K562 (cell line): Measurements from ENCODE around the gene MAP3K20. TPM values are rescaled to one million over a fixed set of nuclear protein-coding genes. Genes with fewer than 3 reads are reported as not detected.

Source experiments
- BCOR ChIP-seq: fragments of 450-650 bp; IDR thresholded peaks from 2 replicates; pipeline ENCODE4 v1.6.1; 2016
- BRCA1 ChIP-seq, 2 experiments: fragments of 450-650 bp in 1 of 2; sonication (generic) in 1 of 2; formaldehyde crosslinking in 1 of 2; IDR thresholded peaks; 2 replicates each; pipeline versions ENCODE4 v1.5.0 to v1.6.1; 2017 to 2020; ENCODE audit warnings: mild to moderate bottlenecking in 1 of 2, missing genetic modification reagents in 1 of 2
- DPF2 ChIP-seq: fragments of 450-650 bp; IDR thresholded peaks from 2 replicates; pipeline ENCODE4 v1.6.1; 2016
- EHMT2 ChIP-seq: fragments of 450-650 bp; IDR thresholded peaks from 2 replicates; pipeline ENCODE4 v1.6.1; 2018; ENCODE audit warnings: antibody characterized with exemption
- HNRNPL ChIP-seq: fragments of 200-400 bp; formaldehyde crosslinking; IDR thresholded peaks from 2 replicates; pipeline ENCODE4 v1.6.1; 2017; ENCODE audit warnings: low read depth, mild to moderate bottlenecking, low read length
- JUND ChIP-seq, 2 experiments: IDR thresholded peaks; 2 replicates in 1 of 2; 3 replicates in 1 of 2; pipeline ENCODE4 v1.6.1; 2011; ENCODE audit warnings: borderline replicate concordance in 2 of 2, low read depth in 2 of 2, low read length in 2 of 2, improper control_type of control experiment in 1 of 2, missing biosample characterization in 1 of 2, missing genetic modification characterization in 1 of 2, missing genetic modification reagents in 1 of 2
- MAX ChIP-seq: sonication (generic); formaldehyde crosslinking; IDR thresholded peaks from 2 replicates; pipeline ENCODE4 v1.9.0; 2022; ENCODE audit warnings: mild to moderate bottlenecking, missing genetic modification reagents
- NFXL1 ChIP-seq: fragments of 450-650 bp; formaldehyde crosslinking; IDR thresholded peaks from 2 replicates; pipeline ENCODE4 v1.4.0; 2021; ENCODE audit warnings: mild to moderate bottlenecking
- PURB ChIP-seq: sonication (generic); formaldehyde crosslinking; IDR thresholded peaks from 2 replicates; pipeline ENCODE4 v1.9.0; 2021; ENCODE audit warnings: low read depth, mild to moderate bottlenecking, missing genetic modification reagents
- SFPQ ChIP-seq: fragments of 200-400 bp; formaldehyde crosslinking; IDR thresholded peaks from 2 replicates; pipeline ENCODE4 v1.6.1; 2017; ENCODE audit warnings: mild to moderate bottlenecking, low read depth, low read length, moderate library complexity
- SMAD2 ChIP-seq: fragments of 150-350 bp; IDR thresholded peaks from 2 replicates; pipeline ENCODE4 v1.6.1; 2014; ENCODE audit warnings: low read depth, mild to moderate bottlenecking, low read length
- TRIM24 ChIP-seq, 2 experiments: fragments of 450-650 bp; IDR thresholded peaks; 2 replicates each; pipeline ENCODE4 v1.6.1; 2016
- ZFP30 ChIP-seq: fragments of 250-450 bp; sonication (Bioruptor Pico); IDR thresholded peaks from 2 replicates; pipeline ENCODE4 v1.8.0; 2022; ENCODE audit warnings: moderate library complexity, mild to moderate bottlenecking, inconsistent platforms, borderline replicate concordance
- ZFP36 ChIP-seq: fragments of 150-350 bp; IDR thresholded peaks from 2 replicates; pipeline ENCODE4 v1.6.1; 2018; ENCODE audit warnings: low read length, low read depth; ENCODE audit not compliant: partially characterized antibody
- ZNF212 ChIP-seq: fragments of 450-650 bp; formaldehyde crosslinking; IDR thresholded peaks from 2 replicates; pipeline ENCODE4 v1.4.0; 2020; ENCODE audit warnings: mild to moderate bottlenecking
- ZNF239 ChIP-seq: fragments of 250-450 bp; sonication (Bioruptor Pico); IDR thresholded peaks from 2 replicates; pipeline ENCODE4 v1.4.0; 2020; ENCODE audit warnings: mild to moderate bottlenecking
- ZNF274 ChIP-seq: IDR thresholded peaks from 2 replicates; pipeline ENCODE4 v1.6.1; 2011; ENCODE audit warnings: low read depth, mild to moderate bottlenecking, low read length, moderate library complexity, borderline replicate concordance
- ZNF445 ChIP-seq: fragments of 250-450 bp; sonication (Bioruptor Pico); IDR thresholded peaks from 2 replicates; pipeline ENCODE4 v1.4.0; 2020; ENCODE audit warnings: low read depth, mild to moderate bottlenecking, moderate library complexity
- polyA plus RNA-seq, 8 experiments: library from polyadenylated mRNA; depleted of rRNA in 4 of 8; stranded (reverse) in 5 of 8; unstranded in 3 of 8; fragments of >200 nt; fragmentation: Nextera tagmentation in 2 of 8; fragmentation: Illumina TruSeq in 1 of 8; extraction: Ambion mirVana in 2 of 8; extraction: Trizol in 1 of 8; gene quantifications; 2 replicates each; pipeline versions ENCODE4 v1.2.1 to v1.2.3, GENCODE V29; 2011 to 2014; ENCODE audit warnings: inconsistent platforms in 1 of 8, missing spikeins in 1 of 8
- total RNA-seq, 7 experiments: library from RNA; depleted of rRNA in 6 of 7; stranded (reverse); fragments of >200 nt in 6 of 7; fragmentation: Illumina TruSeq in 2 of 7; extraction: Trizol in 2 of 7; gene quantifications; 2 replicates each; pipeline versions ENCODE4 v1.2.1 to v1.2.3, GENCODE V29; 2011 to 2021; ENCODE audit warnings: low replicate concordance in 1 of 7
- TF ChIP-seq, protein P1 (sequence below): IDR thresholded peaks from 2 replicates; pipeline ENCODE4 v1.6.1; 2012; ENCODE audit warnings: low read depth, low read length, improper control_type of control experiment, borderline replicate concordance
- TF ChIP-seq, protein P2 (sequence below), 2 experiments: fragments of 200-800 bp in 1 of 2; sonication (Bioruptor generic) in 1 of 2; sonication (generic) in 1 of 2; formaldehyde crosslinking in 1 of 2; IDR thresholded peaks in 1 of 2; conservative IDR thresholded peaks in 1 of 2; 2 replicates each; pipeline versions ENCODE4 v1.5.0 to v1.6.1; 2016 to 2020; ENCODE audit warnings: missing compliant biosample characterization in 1 of 2, missing genetic modification characterization in 1 of 2, missing genetic modification reagents in 1 of 2

Gene MAP3K20
- total and polyA plus RNA-seq, 9 of the 15 experiments (the other 6 are each of a cell fraction or from before 2014, with no cell fraction given): 9.8 to 34.2 (median 27.3) TPM

DNA sequence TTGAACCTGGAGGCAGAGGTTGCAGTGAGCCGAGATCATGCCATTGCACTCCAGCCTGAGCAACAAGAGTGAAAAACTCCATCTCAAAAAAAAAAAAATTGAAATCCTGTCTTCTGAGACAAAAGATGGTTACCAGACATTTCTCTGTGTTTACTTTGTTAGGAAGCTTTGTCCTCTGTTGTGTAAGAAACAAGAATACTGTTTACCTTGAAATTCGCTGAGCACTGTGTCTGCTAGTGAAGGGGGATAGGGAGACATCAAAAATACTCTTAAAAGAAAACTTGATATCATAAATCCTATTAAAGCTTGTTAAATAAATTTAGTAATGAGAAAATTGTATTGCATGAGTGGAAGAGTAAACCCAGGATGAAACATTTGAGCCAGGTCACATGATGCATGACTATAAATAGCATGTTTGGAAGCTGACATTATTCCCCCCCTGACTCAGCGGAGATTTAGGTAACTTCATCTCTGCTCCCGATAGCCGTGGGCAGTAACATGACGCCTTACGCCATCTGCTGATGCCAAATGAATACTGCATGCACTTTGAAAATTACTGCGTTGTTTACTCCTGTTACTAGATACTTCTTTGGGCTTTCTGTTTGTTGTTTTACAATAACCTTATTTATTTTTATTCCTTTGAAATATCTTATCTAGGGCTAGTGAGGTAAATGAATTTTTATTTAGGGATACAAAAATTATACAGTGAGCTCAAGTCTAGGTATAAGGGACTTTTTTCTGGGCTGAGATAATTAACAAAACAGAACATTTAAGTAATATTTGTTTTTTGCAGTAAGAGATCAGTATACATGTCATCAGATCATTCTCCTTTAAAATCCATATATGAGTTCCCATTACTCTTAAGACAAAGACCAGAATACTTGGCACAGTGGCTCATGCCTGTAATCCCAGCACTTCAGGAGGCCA, 134.9 kb downstream of the MAP3K20 start (continued):
- TF ChIP-seq, protein P1, sequence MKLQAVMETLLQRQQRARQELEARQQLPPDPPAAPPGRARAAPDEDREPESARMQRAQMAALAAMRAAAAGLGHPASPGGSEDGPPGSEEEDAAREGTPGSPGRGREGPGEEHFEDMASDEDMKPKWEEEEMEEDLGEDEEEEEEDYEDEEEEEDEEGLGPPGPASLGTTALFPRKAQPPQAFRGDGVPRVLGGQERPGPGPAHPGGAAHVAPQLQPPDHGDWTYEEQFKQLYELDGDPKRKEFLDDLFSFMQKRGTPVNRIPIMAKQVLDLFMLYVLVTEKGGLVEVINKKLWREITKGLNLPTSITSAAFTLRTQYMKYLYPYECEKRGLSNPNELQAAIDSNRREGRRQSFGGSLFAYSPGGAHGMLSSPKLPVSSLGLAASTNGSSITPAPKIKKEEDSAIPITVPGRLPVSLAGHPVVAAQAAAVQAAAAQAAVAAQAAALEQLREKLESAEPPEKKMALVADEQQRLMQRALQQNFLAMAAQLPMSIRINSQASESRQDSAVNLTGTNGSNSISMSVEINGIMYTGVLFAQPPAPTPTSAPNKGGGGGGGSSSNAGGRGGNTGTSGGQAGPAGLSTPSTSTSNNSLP: peak; percentile 73; the same call in 1 of the 2 replicates
- TF ChIP-seq ZNF239 (CRISPR knock-in tag): no peak
- TF ChIP-seq, protein P2, sequence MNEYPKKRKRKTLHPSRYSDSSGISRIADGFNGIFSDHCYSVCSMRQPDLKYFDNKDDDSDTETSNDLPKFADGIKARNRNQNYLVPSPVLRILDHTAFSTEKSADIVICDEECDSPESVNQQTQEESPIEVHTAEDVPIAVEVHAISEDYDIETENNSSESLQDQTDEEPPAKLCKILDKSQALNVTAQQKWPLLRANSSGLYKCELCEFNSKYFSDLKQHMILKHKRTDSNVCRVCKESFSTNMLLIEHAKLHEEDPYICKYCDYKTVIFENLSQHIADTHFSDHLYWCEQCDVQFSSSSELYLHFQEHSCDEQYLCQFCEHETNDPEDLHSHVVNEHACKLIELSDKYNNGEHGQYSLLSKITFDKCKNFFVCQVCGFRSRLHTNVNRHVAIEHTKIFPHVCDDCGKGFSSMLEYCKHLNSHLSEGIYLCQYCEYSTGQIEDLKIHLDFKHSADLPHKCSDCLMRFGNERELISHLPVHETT (CRISPR knock-in tag; conservative IDR thresholded peaks at IDR 0.05 in 1 of 2, IDR thresholded peaks at IDR 0.05 in 1 of 2): no peak
- TF ChIP-seq JUND (IDR thresholded peaks at IDR 0.05; ENCODE audit: borderline replicate concordance, low read depth, low read length): peak; percentile 77
- TF ChIP-seq JUND (tag; IDR thresholded peaks at IDR 0.05; ENCODE audit: borderline replicate concordance, low read depth, low read length): peak; percentile 82; the same call in 1 of the 3 replicates
- no peak for TF ChIP-seq SMAD2
- no peak for TF ChIP-seq SFPQ
- 0 out of 2 replicates have a peak, but pooled peaks have one; percentile 44 for TF ChIP-seq DPF2
- TF ChIP-seq HNRNPL: no peak
- TF ChIP-seq NFXL1: no peak
- no peak for TF ChIP-seq ZNF274
- TF ChIP-seq BRCA1 (IDR thresholded peaks at IDR 0.05): no peak
- TF ChIP-seq BRCA1 (CRISPR knock-in tag; IDR thresholded peaks at IDR 0.05): no peak
- TF ChIP-seq ZNF445 (CRISPR knock-in tag): no peak
- no peak; a peak in 1 of 4 replicates for TF ChIP-seq TRIM24 (IDR thresholded peaks at IDR 0.05)
- no peak for TF ChIP-seq MAX (CRISPR knock-in tag)
- TF ChIP-seq ZNF212: no peak
- no peak for TF ChIP-seq ZFP30 (CRISPR knock-in tag)
- no peak for TF ChIP-seq ZFP36
- TF ChIP-seq EHMT2: no peak
- no peak for TF ChIP-seq BCOR
- TF ChIP-seq PURB: no peak
